HK-2 (cell line): ENCODE measurements around the gene SUSD4.
A peak's percentile ranks its signal among the peaks of the same experiment; 100 is the strongest.

Experiments
- DNase-seq: peaks from one replicate; pipeline ENCODE4 v3.0.0-alpha.2; 2018; ENCODE audit not compliant: unreplicated experiment

SUSD4 gene

GRCh38 chr1:223230161-223230881 is 133.7 kb downstream of the SUSD4 start:
- peak; percentile 51 for DNase-seq

GRCh38 chr1:223229756-223230155 is 134.2 kb downstream of the SUSD4 start:
- DNase-seq = no peak

GRCh38 chr1:223228931-223229528 is 134.9 kb downstream of the SUSD4 start:
- no peak for DNase-seq

- no peak for DNase-seq
These were observed 135.8 kb downstream of the SUSD4 start for GRCh38 chr1:223228201-223228600.

GRCh38 chr1:223227486-223228196 is 136.3 kb downstream of the SUSD4 start:
- no peak for DNase-seq

GRCh38 chr1:223227031-223227430 is 136.9 kb downstream of the SUSD4 start:
- no peak for DNase-seq

- DNase-seq = no peak
These were observed 137.7 kb downstream of the SUSD4 start for GRCh38 chr1:223226271-223226670.

GRCh38 chr1:223225481-223225880 is 138.5 kb downstream of the SUSD4 start:
- DNase-seq = no peak

GRCh38 chr1:223225061-223225460 is 138.9 kb downstream of the SUSD4 start:
- no peak for DNase-seq

GRCh38 chr1:223224465-223224864 is 139.5 kb downstream of the SUSD4 start:
- DNase-seq = no peak

- no peak for DNase-seq
These were observed 140.6 kb downstream of the SUSD4 start for GRCh38 chr1:223223091-223223995.

GRCh38 chr1:223222377-223222776 is 141.6 kb downstream of the SUSD4 start:
- no peak for DNase-seq

- no peak for DNase-seq
These were observed 142.3 kb downstream of the SUSD4 start for GRCh38 chr1:223221686-223222085.

- DNase-seq = no peak
These were observed 143.9 kb downstream of the SUSD4 start for GRCh38 chr1:223219846-223220610.

GRCh38 chr1:223219318-223219635 is 144.7 kb downstream of the SUSD4 start:
- DNase-seq = no peak

- DNase-seq = no peak
These were observed 146.2 kb downstream of the SUSD4 start for GRCh38 chr1:223217781-223218180.

- DNase-seq = no peak
These were observed 147.3 kb downstream of the SUSD4 start for GRCh38 chr1:223216531-223217205.

GRCh38 chr1:223216074-223216473 is 147.9 kb downstream of the SUSD4 start:
- DNase-seq = no peak

- DNase-seq = no peak
These were observed 148.9 kb downstream of the SUSD4 start for GRCh38 chr1:223215026-223215425.

- no peak for DNase-seq
These were observed 149.6 kb downstream of the SUSD4 start for GRCh38 chr1:223214261-223214807.
